Stimulated activated CD4-positive, alpha-beta T cell treated with anti-CD3 and anti-CD28 coated beads, Interleukin-2, amount 100 ng/mL, for 24 hours (primary cell): ENCODE measurements around the gene PAFAH2.

Source experiments
- DNase-seq, 2 donors: peaks; one replicate each; pipeline ENCODE4 v3.0.0-alpha.2; 2020

Gene PAFAH2

GRCh38 chr1:25926731-25927496 is 70.9 kb downstream of the PAFAH2 start:
- DNase-seq = no peak

- DNase-seq = no peak
These were observed 73.4 kb downstream of the PAFAH2 start for GRCh38 chr1:25924454-25924853.

GRCh38 chr1:25922971-25923552 is 74.8 kb downstream of the PAFAH2 start:
- peak in 1 of 2 donors; percentile 35 for DNase-seq

GRCh38 chr1:25922056-25922970 is 75.5 kb downstream of the PAFAH2 start:
- DNase-seq = peak; percentile 39 to 55

- DNase-seq = no peak
These were observed 79.2 kb downstream of the PAFAH2 start for GRCh38 chr1:25918615-25919014.

GRCh38 chr1:25917996-25918395 is 79.9 kb downstream of the PAFAH2 start:
- no peak for DNase-seq

- no peak for DNase-seq
These were observed 81.4 kb downstream of the PAFAH2 start for GRCh38 chr1:25916460-25916859.

GRCh38 chr1:25914074-25914995 is 83.5 kb downstream of the PAFAH2 start:
- no peak for DNase-seq

GRCh38 chr1:25913206-25913605 is 84.7 kb downstream of the PAFAH2 start:
- no peak for DNase-seq

- DNase-seq = no peak
These were observed 85.6 kb downstream of the PAFAH2 start for GRCh38 chr1:25912076-25912831.

- DNase-seq = no peak
These were observed 86.7 kb downstream of the PAFAH2 start for GRCh38 chr1:25911162-25911561.
